Endodermal cell (in vitro differentiated cells): ENCODE data around the gene GAN. TPM values are rescaled to one million over a fixed set of nuclear protein-coding genes. Genes with fewer than 3 reads are reported as not detected.

Experiments used
- DNase-seq: peaks from one replicate; pipeline ENCODE4 v3.0.0-alpha.2; 2017
- H3K27ac ChIP-seq: 2 replicates; pipeline ENCODE4 v1.5.1; 2013; ENCODE audit warnings: mild to moderate bottlenecking, low read depth, low read length, moderate library complexity
- H3K27me3 ChIP-seq: 2 replicates; pipeline ENCODE4 v1.6.1; 2013; ENCODE audit warnings: mild to moderate bottlenecking, low read length, moderate library complexity; ENCODE audit not compliant: insufficient read depth, control insufficient read depth, poor library complexity, severe bottlenecking
- H3K36me3 ChIP-seq: 2 replicates; pipeline ENCODE4 v1.7.0; 2013; ENCODE audit warnings: mild to moderate bottlenecking, low read length, moderate library complexity; ENCODE audit not compliant: control insufficient read depth, insufficient read depth
- H3K4me1 ChIP-seq: one replicate; pipeline ENCODE4 v1.7.0; 2013; ENCODE audit warnings: low read length; ENCODE audit not compliant: control insufficient read depth, insufficient read depth
- H3K4me3 ChIP-seq: 2 replicates; pipeline ENCODE4 v1.5.1; 2013; ENCODE audit warnings: mild to moderate bottlenecking, low read length, moderate library complexity
- H3K9ac ChIP-seq: 2 replicates; pipeline ENCODE4 v1.6.1; 2013; ENCODE audit warnings: mild to moderate bottlenecking, low read length, moderate library complexity; ENCODE audit not compliant: poor library complexity, severe bottlenecking; ENCODE audit errors: extremely low read depth
- H3K9me3 ChIP-seq: 2 replicates; pipeline ENCODE4 v1.6.1; 2013; ENCODE audit warnings: mild to moderate bottlenecking, low read length, moderate library complexity; ENCODE audit not compliant: control insufficient read depth
- H3K27ac Mint-ChIP-seq: 2 replicates; pipeline ENCODE4 v1.8.0; 2020; ENCODE audit warnings: mixed read lengths
- H3K27me3 Mint-ChIP-seq: 2 replicates; pipeline ENCODE4 v1.8.0; 2021; ENCODE audit warnings: mild to moderate bottlenecking, mixed read lengths; ENCODE audit not compliant: insufficient read depth
- H3K36me3 Mint-ChIP-seq: 2 replicates; pipeline ENCODE4 v1.8.0; 2020; ENCODE audit warnings: low read depth, mixed read lengths
- H3K4me1 Mint-ChIP-seq: 2 replicates; pipeline ENCODE4 v1.8.0; 2020; ENCODE audit warnings: mixed read lengths
- H3K4me3 Mint-ChIP-seq: 2 replicates; pipeline ENCODE4 v1.8.0; 2020; ENCODE audit warnings: mild to moderate bottlenecking, moderate library complexity, mixed read lengths
- H3K9me3 Mint-ChIP-seq: 2 replicates; pipeline ENCODE4 v1.8.0; 2020; ENCODE audit warnings: mild to moderate bottlenecking, mixed read lengths
- WGBS, 2 experiments: methylation state at CpG; one replicate each; pipeline versions ENCODE4 v1.1.5 to v1.1.7; 2013; ENCODE audit warnings: missing lambda C conversion rate in 2 of 2, mixed read lengths in 1 of 2; ENCODE audit not compliant: insufficient coverage in 1 of 2, insufficient read length in 1 of 2; 5-methylcytosine and 5-hydroxymethylcytosine counted together
- total RNA-seq, 2 donors: library from RNA; stranded (reverse); fragmentation: NEBNext Ultra II Directional in 1 of 2; extraction: Animal tissue kit (Norgen Biotek cat#: 25700) in 1 of 2; gene quantifications; 2 replicates in 1 of 2; 3 replicates in 1 of 2; pipeline ENCODE4 v1.2.1, GENCODE V29; 2021
- TF ChIP-seq, protein P1 (sequence below): fragments of 200-600 bp; sonication (generic); conservative IDR thresholded peaks from 2 replicates; pipeline ENCODE4 v1.5.0; 2021; ENCODE audit warnings: antibody characterized with exemption, mild to moderate bottlenecking

GAN gene
- total RNA-seq, 2 donors from 2014 or later: 23.4 to 28.9 TPM

DNA sequence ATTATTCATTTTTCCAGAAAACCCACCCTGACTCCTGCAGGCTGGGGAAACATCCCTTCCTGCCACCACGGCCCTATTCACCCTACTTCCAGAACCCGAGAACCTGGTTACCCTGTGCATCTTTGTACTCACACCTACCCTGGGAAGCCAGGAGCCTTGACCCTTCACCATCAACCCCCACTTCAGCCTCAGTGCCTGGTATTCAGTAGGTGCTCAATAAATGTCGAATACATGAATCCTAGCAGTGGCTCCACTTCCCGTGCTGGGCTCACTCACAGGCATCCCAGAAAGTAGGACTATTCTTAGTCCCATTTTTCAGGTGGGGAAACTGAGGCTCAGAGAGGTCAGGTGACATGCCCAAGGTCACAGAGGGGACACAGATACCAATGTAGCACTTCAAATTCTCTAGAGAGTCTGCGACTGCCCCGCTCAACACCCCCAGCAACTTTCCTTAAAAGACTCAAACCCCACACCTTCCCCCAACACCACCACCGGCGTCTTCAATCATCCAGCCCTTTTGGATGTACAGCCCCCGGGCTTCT, 93.7 kb downstream of the GAN start:
- H3K27me3 ChIP-seq: peaks cover 9% of the 10 kb centered on the region
- WGBS, 2 experiments: 95% methylated on average over 8 to 9 of the region's 9 CpGs
- no peaks in the 10 kb centered on the region for H3K36me3 ChIP-seq
- H3K4me3 ChIP-seq: no peak overlapping the region
- DNase-seq: no peak
- TF ChIP-seq, protein P1, sequence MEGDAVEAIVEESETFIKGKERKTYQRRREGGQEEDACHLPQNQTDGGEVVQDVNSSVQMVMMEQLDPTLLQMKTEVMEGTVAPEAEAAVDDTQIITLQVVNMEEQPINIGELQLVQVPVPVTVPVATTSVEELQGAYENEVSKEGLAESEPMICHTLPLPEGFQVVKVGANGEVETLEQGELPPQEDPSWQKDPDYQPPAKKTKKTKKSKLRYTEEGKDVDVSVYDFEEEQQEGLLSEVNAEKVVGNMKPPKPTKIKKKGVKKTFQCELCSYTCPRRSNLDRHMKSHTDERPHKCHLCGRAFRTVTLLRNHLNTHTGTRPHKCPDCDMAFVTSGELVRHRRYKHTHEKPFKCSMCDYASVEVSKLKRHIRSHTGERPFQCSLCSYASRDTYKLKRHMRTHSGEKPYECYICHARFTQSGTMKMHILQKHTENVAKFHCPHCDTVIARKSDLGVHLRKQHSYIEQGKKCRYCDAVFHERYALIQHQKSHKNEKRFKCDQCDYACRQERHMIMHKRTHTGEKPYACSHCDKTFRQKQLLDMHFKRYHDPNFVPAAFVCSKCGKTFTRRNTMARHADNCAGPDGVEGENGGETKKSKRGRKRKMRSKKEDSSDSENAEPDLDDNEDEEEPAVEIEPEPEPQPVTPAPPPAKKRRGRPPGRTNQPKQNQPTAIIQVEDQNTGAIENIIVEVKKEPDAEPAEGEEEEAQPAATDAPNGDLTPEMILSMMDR: no peak
- H3K9me3 ChIP-seq: no peaks in the 10 kb centered on the region
- peaks cover 8% of the 10 kb centered on the region for H3K27me3 Mint-ChIP-seq
- H3K27ac Mint-ChIP-seq: no peak overlapping the region
- H3K27ac ChIP-seq: no peak overlapping the region
- peaks cover 4% of the 10 kb centered on the region for H3K4me1 Mint-ChIP-seq
- H3K4me3 Mint-ChIP-seq: no peak overlapping the region
- H3K36me3 Mint-ChIP-seq: no peaks in the 10 kb centered on the region
- H3K9me3 Mint-ChIP-seq: no peaks in the 10 kb centered on the region
- no peaks in the 10 kb centered on the region for H3K4me1 ChIP-seq
- no peak overlapping the region for H3K9ac ChIP-seq

DNA sequence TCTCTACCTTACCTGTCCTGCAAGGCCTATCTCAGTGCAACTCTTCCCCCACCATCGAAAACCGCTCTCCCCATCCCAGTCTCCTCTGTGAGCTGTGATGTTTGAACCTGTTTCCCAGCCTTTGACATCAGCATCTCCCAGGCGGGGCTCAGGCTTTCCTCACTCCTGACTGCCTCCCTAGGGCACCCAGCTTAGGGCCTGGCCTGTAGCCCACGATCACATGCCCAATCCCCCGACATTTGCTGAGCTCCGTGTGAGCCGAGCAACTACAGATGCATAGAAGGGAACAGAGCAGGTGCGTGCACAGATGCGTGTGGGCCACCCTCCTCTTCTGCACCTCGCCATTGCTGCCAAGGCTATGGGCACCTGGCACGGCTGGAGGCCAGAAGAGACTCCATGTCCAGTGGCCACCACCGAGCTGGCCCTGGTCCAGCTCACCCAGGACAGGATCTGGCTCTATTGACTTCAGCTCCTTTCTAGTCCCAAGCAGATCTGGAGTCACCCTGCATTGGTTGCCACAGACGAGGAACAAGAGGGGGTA, 94.3 kb downstream of the GAN start:
- Histone ChIP-seq H3K4me3 (no peak overlapping the region), H3K4me1 (no peaks in the 10 kb centered on the region), H3K9me3 (no peaks in the 10 kb centered on the region), H3K36me3 (no peaks in the 10 kb centered on the region), H3K27ac (no peak overlapping the region), H3K27me3 (peaks cover 4% of the 10 kb centered on the region), H3K9ac (no peak overlapping the region)
- DNase-seq: no peak
- 85 to 93% methylated on average over 10 to 13 of the region's 13 CpGs for WGBS, 2 experiments
- no peaks in the 10 kb centered on the region for H3K9me3 Mint-ChIP-seq
- no peak overlapping the region for H3K4me3 Mint-ChIP-seq
- H3K36me3 Mint-ChIP-seq: no peaks in the 10 kb centered on the region
- H3K4me1 Mint-ChIP-seq: peaks cover 4% of the 10 kb centered on the region
- TF ChIP-seq, protein P1: no peak
- peaks cover 7% of the 10 kb centered on the region for H3K27me3 Mint-ChIP-seq
- no peak overlapping the region for H3K27ac Mint-ChIP-seq

DNA sequence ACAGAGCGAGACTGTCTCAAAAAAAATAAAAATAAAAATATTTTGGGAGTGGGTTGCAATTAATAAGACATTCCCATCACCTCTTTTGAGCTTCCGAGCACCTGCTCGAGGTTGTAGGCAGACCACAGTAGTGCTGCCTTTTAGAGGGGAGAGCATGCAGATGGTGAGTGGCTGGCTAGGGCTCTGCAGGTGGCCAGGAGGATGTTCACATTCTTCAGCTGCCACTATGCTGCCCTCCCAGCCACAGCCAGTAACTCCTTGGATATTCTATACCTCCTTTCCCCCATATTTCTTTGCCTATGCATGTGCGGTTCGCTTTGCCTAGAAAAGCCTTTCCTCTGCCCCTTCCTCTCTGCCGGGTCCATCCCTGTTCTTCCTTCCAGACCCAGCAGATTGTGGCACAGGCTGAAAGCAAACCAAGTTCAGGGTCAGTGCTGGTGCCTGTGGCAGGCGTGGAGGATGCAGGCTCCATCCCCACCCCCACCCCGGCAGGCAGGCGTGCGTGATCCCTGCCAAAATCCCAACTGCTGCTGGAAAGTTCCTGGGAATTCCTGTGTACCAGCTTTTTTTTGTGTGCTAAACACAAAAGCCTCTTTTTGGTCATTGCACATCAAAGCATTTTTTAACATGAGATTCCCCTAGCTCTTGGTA, 96.0 kb downstream of the GAN start:
- no peaks in the 10 kb centered on the region for H3K27me3 ChIP-seq
- TF ChIP-seq, protein P1: no peak
- no peaks in the 10 kb centered on the region for H3K9me3 ChIP-seq
- H3K36me3 ChIP-seq: no peaks in the 10 kb centered on the region
- DNase-seq: peak; percentile 77
- no peak overlapping the region for H3K9ac ChIP-seq
- Mint-ChIP-seq H3K4me1 (peaks cover 12% of the 10 kb centered on the region), H3K36me3 (no peaks in the 10 kb centered on the region), H3K27me3 (peaks cover 2% of the 10 kb centered on the region), H3K27ac (peak overlapping the region; percentile 48), H3K9me3 (no peaks in the 10 kb centered on the region), H3K4me3 (no peak overlapping the region)
- H3K4me1 ChIP-seq: no peaks in the 10 kb centered on the region
- no peak overlapping the region for H3K27ac ChIP-seq
- no peak overlapping the region for H3K4me3 ChIP-seq
- WGBS, 2 experiments: 46 to 70% methylated on average over 8 to 10 of the region's 10 CpGs
